ENCODE measurements around the gene OR6S1.

The OR6S1 gene

DNA sequence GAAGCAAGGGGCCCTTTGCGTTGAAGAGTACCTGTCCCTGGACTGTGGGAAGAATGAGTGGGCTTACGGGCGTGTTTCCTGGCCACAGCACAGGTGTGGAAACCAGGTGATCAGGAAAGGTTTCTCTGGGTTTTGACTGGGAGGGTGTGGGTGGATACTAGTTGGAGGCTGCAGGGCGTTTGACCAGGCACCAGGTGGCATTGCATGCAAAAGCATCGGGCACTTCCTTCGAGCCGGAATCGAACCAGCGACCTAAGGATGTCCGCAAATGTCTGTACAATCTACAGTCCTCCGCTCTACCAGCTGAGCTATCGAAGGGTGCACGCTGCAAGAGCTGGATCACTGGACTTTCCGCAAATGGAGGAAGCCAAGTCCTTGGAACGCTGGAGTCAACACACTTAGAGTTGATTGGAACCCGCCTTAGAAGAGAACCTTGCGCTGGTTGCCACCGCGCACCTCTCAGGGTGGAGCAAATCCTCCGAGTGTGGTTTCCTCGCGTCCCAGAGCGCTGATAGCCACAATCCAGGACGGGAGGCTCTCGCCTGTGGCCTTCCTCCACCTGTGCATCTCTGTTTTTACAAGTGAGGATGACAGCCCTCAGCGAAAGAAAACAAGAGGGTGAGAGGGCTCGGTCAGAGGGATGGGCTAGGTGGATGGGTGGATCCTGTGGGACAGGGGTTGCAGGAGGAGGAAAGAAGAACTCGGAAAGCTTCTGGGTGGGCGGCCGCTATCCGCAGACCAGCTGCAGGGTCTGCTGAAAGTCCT is 21.7 kb upstream of the OR6S1 start (continued):
- TF ChIP-seq, protein P1, sequence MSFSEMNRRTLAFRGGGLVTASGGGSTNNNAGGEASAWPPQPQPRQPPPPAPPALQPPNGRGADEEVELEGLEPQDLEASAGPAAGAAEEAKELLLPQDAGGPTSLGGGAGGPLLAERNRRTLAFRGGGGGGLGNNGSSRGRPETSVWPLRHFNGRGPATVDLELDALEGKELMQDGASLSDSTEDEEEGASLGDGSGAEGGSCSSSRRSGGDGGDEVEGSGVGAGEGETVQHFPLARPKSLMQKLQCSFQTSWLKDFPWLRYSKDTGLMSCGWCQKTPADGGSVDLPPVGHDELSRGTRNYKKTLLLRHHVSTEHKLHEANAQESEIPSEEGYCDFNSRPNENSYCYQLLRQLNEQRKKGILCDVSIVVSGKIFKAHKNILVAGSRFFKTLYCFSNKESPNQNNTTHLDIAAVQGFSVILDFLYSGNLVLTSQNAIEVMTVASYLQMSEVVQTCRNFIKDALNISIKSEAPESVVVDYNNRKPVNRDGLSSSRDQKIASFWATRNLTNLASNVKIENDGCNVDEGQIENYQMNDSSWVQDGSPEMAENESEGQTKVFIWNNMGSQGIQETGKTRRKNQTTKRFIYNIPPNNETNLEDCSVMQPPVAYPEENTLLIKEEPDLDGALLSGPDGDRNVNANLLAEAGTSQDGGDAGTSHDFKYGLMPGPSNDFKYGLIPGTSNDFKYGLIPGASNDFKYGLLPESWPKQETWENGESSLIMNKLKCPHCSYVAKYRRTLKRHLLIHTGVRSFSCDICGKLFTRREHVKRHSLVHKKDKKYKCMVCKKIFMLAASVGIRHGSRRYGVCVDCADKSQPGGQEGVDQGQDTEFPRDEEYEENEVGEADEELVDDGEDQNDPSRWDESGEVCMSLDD (tag by site-specific recombination; IDR thresholded peaks at IDR 0.05) = peak; percentile 26; the same call in 1 of the 2 replicates
- TF ChIP-seq KLF1 (tag by site-specific recombination; IDR thresholded peaks at IDR 0.05) (peak; percentile 61), ZNF10 (tag by site-specific recombination; IDR thresholded peaks at IDR 0.05) (peak; percentile 69; the same call in 1 of the 2 replicates), ZNF76 (tag by site-specific recombination; IDR thresholded peaks at IDR 0.05; ENCODE audit: borderline replicate concordance, low read depth) (peak; percentile 53; the same call in 1 of the 2 replicates), ZNF140 (tag by site-specific recombination; IDR thresholded peaks at IDR 0.05) (no peak), EGR2 (tag by site-specific recombination; IDR thresholded peaks at IDR 0.05; ENCODE audit: low read depth) (peak; percentile 88), ZNF610 (tag by site-specific recombination; IDR thresholded peaks at IDR 0.05; ENCODE audit: borderline replicate concordance) (peak; percentile 75), ZNF660 (tag by site-specific recombination; IDR thresholded peaks at IDR 0.05) (peak; percentile 96), ZNF501 (tag by site-specific recombination; IDR thresholded peaks at IDR 0.05) (peak; percentile 75; the same call in 1 of the 2 replicates), ZBTB48 (tag by site-specific recombination; IDR thresholded peaks at IDR 0.05) (peak; percentile 52), KLF8 (tag by site-specific recombination; IDR thresholded peaks at IDR 0.05) (peak; percentile 93), MZF1 (tag by site-specific recombination; IDR thresholded peaks at IDR 0.05; ENCODE audit: borderline replicate concordance) (peak; percentile 20; the same call in 1 of the 2 replicates), ZNF292 (tag by site-specific recombination; IDR thresholded peaks at IDR 0.05; ENCODE audit: borderline replicate concordance, low read depth) (no peak), REPIN1 (tag by site-specific recombination; IDR thresholded peaks at IDR 0.05; ENCODE audit: low read depth) (peak; percentile 84; the same call in 1 of the 2 replicates)
- TF ChIP-seq, protein P2, sequence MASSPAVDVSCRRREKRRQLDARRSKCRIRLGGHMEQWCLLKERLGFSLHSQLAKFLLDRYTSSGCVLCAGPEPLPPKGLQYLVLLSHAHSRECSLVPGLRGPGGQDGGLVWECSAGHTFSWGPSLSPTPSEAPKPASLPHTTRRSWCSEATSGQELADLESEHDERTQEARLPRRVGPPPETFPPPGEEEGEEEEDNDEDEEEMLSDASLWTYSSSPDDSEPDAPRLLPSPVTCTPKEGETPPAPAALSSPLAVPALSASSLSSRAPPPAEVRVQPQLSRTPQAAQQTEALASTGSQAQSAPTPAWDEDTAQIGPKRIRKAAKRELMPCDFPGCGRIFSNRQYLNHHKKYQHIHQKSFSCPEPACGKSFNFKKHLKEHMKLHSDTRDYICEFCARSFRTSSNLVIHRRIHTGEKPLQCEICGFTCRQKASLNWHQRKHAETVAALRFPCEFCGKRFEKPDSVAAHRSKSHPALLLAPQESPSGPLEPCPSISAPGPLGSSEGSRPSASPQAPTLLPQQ (tag by site-specific recombination; IDR thresholded peaks at IDR 0.05) = peak; percentile 80
- TF ChIP-seq, protein P3, sequence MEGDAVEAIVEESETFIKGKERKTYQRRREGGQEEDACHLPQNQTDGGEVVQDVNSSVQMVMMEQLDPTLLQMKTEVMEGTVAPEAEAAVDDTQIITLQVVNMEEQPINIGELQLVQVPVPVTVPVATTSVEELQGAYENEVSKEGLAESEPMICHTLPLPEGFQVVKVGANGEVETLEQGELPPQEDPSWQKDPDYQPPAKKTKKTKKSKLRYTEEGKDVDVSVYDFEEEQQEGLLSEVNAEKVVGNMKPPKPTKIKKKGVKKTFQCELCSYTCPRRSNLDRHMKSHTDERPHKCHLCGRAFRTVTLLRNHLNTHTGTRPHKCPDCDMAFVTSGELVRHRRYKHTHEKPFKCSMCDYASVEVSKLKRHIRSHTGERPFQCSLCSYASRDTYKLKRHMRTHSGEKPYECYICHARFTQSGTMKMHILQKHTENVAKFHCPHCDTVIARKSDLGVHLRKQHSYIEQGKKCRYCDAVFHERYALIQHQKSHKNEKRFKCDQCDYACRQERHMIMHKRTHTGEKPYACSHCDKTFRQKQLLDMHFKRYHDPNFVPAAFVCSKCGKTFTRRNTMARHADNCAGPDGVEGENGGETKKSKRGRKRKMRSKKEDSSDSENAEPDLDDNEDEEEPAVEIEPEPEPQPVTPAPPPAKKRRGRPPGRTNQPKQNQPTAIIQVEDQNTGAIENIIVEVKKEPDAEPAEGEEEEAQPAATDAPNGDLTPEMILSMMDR (tag by site-specific recombination; IDR thresholded peaks at IDR 0.05) = peak; percentile 86
- TF ChIP-seq, protein P4, sequence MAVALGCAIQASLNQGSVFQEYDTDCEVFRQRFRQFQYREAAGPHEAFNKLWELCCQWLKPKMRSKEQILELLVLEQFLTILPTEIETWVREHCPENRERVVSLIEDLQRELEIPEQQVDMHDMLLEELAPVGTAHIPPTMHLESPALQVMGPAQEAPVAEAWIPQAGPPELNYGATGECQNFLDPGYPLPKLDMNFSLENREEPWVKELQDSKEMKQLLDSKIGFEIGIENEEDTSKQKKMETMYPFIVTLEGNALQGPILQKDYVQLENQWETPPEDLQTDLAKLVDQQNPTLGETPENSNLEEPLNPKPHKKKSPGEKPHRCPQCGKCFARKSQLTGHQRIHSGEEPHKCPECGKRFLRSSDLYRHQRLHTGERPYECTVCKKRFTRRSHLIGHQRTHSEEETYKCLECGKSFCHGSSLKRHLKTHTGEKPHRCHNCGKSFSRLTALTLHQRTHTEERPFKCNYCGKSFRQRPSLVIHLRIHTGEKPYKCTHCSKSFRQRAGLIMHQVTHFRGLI (tag by site-specific recombination; IDR thresholded peaks at IDR 0.05) = 0 out of 2 replicates have a peak, but pooled peaks have one; percentile 17
- TF ChIP-seq, protein P5, sequence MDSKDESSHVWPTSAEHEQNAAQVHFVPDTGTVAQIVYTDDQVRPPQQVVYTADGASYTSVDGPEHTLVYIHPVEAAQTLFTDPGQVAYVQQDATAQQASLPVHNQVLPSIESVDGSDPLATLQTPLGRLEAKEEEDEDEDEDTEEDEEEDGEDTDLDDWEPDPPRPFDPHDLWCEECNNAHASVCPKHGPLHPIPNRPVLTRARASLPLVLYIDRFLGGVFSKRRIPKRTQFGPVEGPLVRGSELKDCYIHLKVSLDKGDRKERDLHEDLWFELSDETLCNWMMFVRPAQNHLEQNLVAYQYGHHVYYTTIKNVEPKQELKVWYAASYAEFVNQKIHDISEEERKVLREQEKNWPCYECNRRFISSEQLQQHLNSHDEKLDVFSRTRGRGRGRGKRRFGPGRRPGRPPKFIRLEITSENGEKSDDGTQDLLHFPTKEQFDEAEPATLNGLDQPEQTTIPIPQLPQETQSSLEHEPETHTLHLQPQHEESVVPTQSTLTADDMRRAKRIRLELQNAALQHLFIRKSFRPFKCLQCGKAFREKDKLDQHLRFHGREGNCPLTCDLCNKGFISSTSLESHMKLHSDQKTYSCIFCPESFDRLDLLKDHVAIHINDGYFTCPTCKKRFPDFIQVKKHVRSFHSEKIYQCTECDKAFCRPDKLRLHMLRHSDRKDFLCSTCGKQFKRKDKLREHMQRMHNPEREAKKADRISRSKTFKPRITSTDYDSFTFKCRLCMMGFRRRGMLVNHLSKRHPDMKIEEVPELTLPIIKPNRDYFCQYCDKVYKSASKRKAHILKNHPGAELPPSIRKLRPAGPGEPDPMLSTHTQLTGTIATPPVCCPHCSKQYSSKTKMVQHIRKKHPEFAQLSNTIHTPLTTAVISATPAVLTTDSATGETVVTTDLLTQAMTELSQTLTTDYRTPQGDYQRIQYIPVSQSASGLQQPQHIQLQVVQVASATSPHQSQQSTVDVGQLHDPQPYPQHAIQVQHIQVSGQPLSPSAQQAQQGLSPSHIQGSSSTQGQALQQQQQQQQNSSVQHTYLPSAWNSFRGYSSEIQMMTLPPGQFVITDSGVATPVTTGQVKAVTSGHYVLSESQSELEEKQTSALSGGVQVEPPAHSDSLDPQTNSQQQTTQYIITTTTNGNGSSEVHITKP (tag by site-specific recombination; IDR thresholded peaks at IDR 0.05) = peak; percentile 88
- TF ChIP-seq, protein P6, sequence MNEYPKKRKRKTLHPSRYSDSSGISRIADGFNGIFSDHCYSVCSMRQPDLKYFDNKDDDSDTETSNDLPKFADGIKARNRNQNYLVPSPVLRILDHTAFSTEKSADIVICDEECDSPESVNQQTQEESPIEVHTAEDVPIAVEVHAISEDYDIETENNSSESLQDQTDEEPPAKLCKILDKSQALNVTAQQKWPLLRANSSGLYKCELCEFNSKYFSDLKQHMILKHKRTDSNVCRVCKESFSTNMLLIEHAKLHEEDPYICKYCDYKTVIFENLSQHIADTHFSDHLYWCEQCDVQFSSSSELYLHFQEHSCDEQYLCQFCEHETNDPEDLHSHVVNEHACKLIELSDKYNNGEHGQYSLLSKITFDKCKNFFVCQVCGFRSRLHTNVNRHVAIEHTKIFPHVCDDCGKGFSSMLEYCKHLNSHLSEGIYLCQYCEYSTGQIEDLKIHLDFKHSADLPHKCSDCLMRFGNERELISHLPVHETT (tag by site-specific recombination; IDR thresholded peaks at IDR 0.05) = peak; percentile 87
- TF ChIP-seq, protein P7, sequence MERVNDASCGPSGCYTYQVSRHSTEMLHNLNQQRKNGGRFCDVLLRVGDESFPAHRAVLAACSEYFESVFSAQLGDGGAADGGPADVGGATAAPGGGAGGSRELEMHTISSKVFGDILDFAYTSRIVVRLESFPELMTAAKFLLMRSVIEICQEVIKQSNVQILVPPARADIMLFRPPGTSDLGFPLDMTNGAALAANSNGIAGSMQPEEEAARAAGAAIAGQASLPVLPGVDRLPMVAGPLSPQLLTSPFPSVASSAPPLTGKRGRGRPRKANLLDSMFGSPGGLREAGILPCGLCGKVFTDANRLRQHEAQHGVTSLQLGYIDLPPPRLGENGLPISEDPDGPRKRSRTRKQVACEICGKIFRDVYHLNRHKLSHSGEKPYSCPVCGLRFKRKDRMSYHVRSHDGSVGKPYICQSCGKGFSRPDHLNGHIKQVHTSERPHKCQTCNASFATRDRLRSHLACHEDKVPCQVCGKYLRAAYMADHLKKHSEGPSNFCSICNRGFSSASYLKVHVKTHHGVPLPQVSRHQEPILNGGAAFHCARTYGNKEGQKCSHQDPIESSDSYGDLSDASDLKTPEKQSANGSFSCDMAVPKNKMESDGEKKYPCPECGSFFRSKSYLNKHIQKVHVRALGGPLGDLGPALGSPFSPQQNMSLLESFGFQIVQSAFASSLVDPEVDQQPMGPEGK (tag by site-specific recombination; IDR thresholded peaks at IDR 0.05) = peak; percentile 78
- TF ChIP-seq, protein P8, sequence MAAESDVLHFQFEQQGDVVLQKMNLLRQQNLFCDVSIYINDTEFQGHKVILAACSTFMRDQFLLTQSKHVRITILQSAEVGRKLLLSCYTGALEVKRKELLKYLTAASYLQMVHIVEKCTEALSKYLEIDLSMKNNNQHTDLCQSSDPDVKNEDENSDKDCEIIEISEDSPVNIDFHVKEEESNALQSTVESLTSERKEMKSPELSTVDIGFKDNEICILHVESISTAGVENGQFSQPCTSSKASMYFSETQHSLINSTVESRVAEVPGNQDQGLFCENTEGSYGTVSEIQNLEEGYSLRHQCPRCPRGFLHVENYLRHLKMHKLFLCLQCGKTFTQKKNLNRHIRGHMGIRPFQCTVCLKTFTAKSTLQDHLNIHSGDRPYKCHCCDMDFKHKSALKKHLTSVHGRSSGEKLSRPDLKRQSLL (tag by site-specific recombination; IDR thresholded peaks at IDR 0.05) = peak; percentile 93

All from HEK293 (cell line).